A549 (cell line): ENCODE measurements around the gene FGFR1OP2. TPM values are rescaled to one million over a fixed set of nuclear protein-coding genes. Genes with fewer than 3 reads are reported as not detected.

Experiments
- ATAC-seq, 2 experiments: fragments of 200-7000 bp in 1 of 2; fragments of >200 bp in 1 of 2; cut with Nextera tagmentation in 1 of 2; cut with Tn5 transposase in 1 of 2; 3 replicates each; pipeline versions ENCODE4 v1.8.0 to v1.9.1; 2018 to 2020; ENCODE audit warnings: mild to moderate bottlenecking in 1 of 2, moderate library complexity in 1 of 2
- CTCF ChIA-PET: fragments of 300-600 bp; sonication (Branson Sonifier 250); formaldehyde crosslinking; extraction: SDS; loops from one replicate; lab custom pipeline; 2021; ENCODE audit warnings: antibody characterized with exemption, inconsistent platforms; lab: Yijun Ruan, JAX
- POLR2A ChIA-PET: fragments of 350-600 bp; formaldehyde crosslinking; extraction: SDS; loops from one replicate; lab custom pipeline; 2021; ENCODE audit warnings: antibody characterized with exemption, inconsistent platforms; lab: Yijun Ruan, JAX
- DNase-seq, 2 experiments: peaks; one replicate each; pipeline versions ENCODE4 v3.0.0 to v3.0.0-alpha.2; 2011 to 2016; ENCODE audit warnings: low read depth in 1 of 2, low spot score in 1 of 2
- FAIRE-seq: peaks from 2 replicates; lab custom pipeline; 2011; peaks lifted over from hg19 to GRCh38; lab: Jason Lieb, UNC
- H3K27ac ChIP-seq, 2 experiments: fragments of >200 bp; sonication (Bioruptor Twin); formaldehyde crosslinking; 3 replicates each; pipeline ENCODE4 v1.5.1; 2016 to 2017
- H3K4me1 ChIP-seq: fragments of >200 bp; sonication (Bioruptor Twin); formaldehyde crosslinking; 3 replicates; pipeline ENCODE4 v1.6.1; 2016
- H3K4me2 ChIP-seq: fragments of >200 bp; sonication (Bioruptor Twin); formaldehyde crosslinking; 3 replicates; pipeline ENCODE4 v1.6.1; 2016
- H3K4me3 ChIP-seq: fragments of >200 bp; sonication (Bioruptor Twin); formaldehyde crosslinking; 3 replicates; pipeline ENCODE4 v1.5.1; 2016
- H3K9me3 ChIP-seq: fragments of >200 bp; sonication (Bioruptor Twin); formaldehyde crosslinking; 3 replicates; pipeline ENCODE4 v1.6.1; 2016
- BHLHE40 ChIP-seq: IDR thresholded peaks from 2 replicates; pipeline ENCODE4 v1.6.1; 2012; ENCODE audit warnings: low read depth, low read length, inconsistent platforms
- CBX8 ChIP-seq: fragments of 200-600 bp; sonication (generic); IDR thresholded peaks from 2 replicates; pipeline ENCODE4 v1.6.1; 2016
- CHD2 ChIP-seq: fragments of 150-350 bp; IDR thresholded peaks from 2 replicates; pipeline ENCODE4 v1.6.1; 2014; ENCODE audit warnings: low read length; ENCODE audit not compliant: partially characterized antibody
- EHMT2 ChIP-seq: fragments of 200-600 bp; sonication (generic); IDR thresholded peaks from 2 replicates; pipeline ENCODE4 v1.6.1; 2016; ENCODE audit warnings: antibody characterized with exemption, low read depth, mild to moderate bottlenecking, moderate library complexity
- EP300 ChIP-seq, 2 experiments: fragments of >200 bp; sonication (Bioruptor Twin); formaldehyde crosslinking; IDR thresholded peaks; 2 replicates in 1 of 2; 3 replicates in 1 of 2; pipeline ENCODE4 v1.6.1; 2016 to 2017
- ESRRA ChIP-seq: fragments of 150-350 bp; IDR thresholded peaks from 2 replicates; pipeline ENCODE4 v1.6.1; 2014; ENCODE audit warnings: mild to moderate bottlenecking, low read length, borderline replicate concordance
- FOSB ChIP-seq: fragments of 250-450 bp; sonication (Bioruptor Pico); IDR thresholded peaks from 2 replicates; pipeline ENCODE4 v1.5.0; 2020; ENCODE audit warnings: mild to moderate bottlenecking, moderate library complexity
- FOSL2 ChIP-seq, 2 experiments: fragments of 450-650 bp in 1 of 2; fragments of >200 bp in 1 of 2; sonication (Bioruptor Twin) in 1 of 2; formaldehyde crosslinking; IDR thresholded peaks; 2 replicates each; pipeline versions ENCODE4 v1.5.0 to v1.6.1; 2016 to 2020; ENCODE audit warnings: mild to moderate bottlenecking in 1 of 2, moderate library complexity in 1 of 2
- HDAC2 ChIP-seq: fragments of 200-600 bp; sonication (generic); IDR thresholded peaks from 2 replicates; pipeline ENCODE4 v1.6.1; 2016
- HOXB13 ChIP-seq: fragments of 250-450 bp; sonication (Bioruptor Pico); IDR thresholded peaks from 2 replicates; pipeline ENCODE4 v1.5.0; 2020; ENCODE audit warnings: low read depth, mild to moderate bottlenecking, moderate library complexity
- HOXB5 ChIP-seq: fragments of 250-450 bp; sonication (Bioruptor Pico); IDR thresholded peaks from 2 replicates; pipeline ENCODE4 v1.5.0; 2020; ENCODE audit warnings: mild to moderate bottlenecking, moderate library complexity
- JUN ChIP-seq, 2 experiments: fragments of >200 bp; sonication (Bioruptor Twin); formaldehyde crosslinking; IDR thresholded peaks; 2 replicates in 1 of 2; 3 replicates in 1 of 2; pipeline ENCODE4 v1.6.1; 2016 to 2017
- JUNB ChIP-seq: fragments of >200 bp; sonication (Bioruptor Twin); formaldehyde crosslinking; IDR thresholded peaks from 2 replicates; pipeline ENCODE4 v1.6.1; 2016
- KDM1A ChIP-seq: fragments of 200-600 bp; sonication (generic); IDR thresholded peaks from 2 replicates; pipeline ENCODE4 v1.6.1; 2016; ENCODE audit warnings: low read depth, mild to moderate bottlenecking
- MYC ChIP-seq: IDR thresholded peaks from 2 replicates; pipeline ENCODE4 v1.6.1; 2012; ENCODE audit warnings: mild to moderate bottlenecking, inconsistent platforms, low read length, improper control_type of control experiment, borderline replicate concordance
- NPAS2 ChIP-seq: fragments of 250-450 bp; sonication (Bioruptor Pico); IDR thresholded peaks from 2 replicates; pipeline ENCODE4 v1.8.0; 2022; ENCODE audit warnings: mild to moderate bottlenecking, moderate library complexity, borderline replicate concordance
- NR3C1 ChIP-seq: fragments of >200 bp; sonication (Bioruptor Twin); formaldehyde crosslinking; IDR thresholded peaks from 3 replicates; pipeline ENCODE4 v1.6.1; 2017
- POLR2AphosphoS2 ChIP-seq: conservative IDR thresholded peaks from 2 replicates; pipeline ENCODE4 v1.6.1; 2012; ENCODE audit warnings: low read length, improper control_type of control experiment, inconsistent platforms
- RCOR1 ChIP-seq: fragments of 150-350 bp; IDR thresholded peaks from 2 replicates; pipeline ENCODE4 v1.6.1; 2014; ENCODE audit warnings: antibody characterized with exemption, low read length, low read depth
- RFX5 ChIP-seq: fragments of 450-650 bp; IDR thresholded peaks from 2 replicates; pipeline ENCODE4 v1.7.1; 2014; ENCODE audit warnings: antibody characterized with exemption, mild to moderate bottlenecking, moderate library complexity
- RNF2 ChIP-seq: fragments of 200-600 bp; sonication (generic); IDR thresholded peaks from 2 replicates; pipeline ENCODE4 v1.6.1; 2016; ENCODE audit warnings: low read depth, mild to moderate bottlenecking, antibody characterized with exemption, moderate library complexity, borderline replicate concordance
- ZC3H11A ChIP-seq: fragments of 450-650 bp; IDR thresholded peaks from 2 replicates; pipeline ENCODE4 v1.6.1; 2014; ENCODE audit warnings: antibody characterized with exemption, mild to moderate bottlenecking
- ZFP36 ChIP-seq: fragments of 450-650 bp; IDR thresholded peaks from 2 replicates; pipeline ENCODE4 v1.6.1; 2014; ENCODE audit warnings: borderline replicate concordance; ENCODE audit not compliant: partially characterized antibody
- WGBS: methylation state at CpG from one replicate; pipeline ENCODE4 v1.1.6; 2017; ENCODE audit errors: missing lambda C conversion rate; 5-methylcytosine and 5-hydroxymethylcytosine counted together
- polyA plus RNA-seq, 4 experiments: library from polyadenylated mRNA; depleted of rRNA in 3 of 4; stranded (reverse); fragments of >200 nt; fragmentation: RNase III in 1 of 4; extraction: RNeasy Plus Mini Kit Qiagen cat#74134 plus additional on column Dnase treatment in 1 of 4; gene quantifications; 2 replicates in 3 of 4; 3 replicates in 1 of 4; pipeline ENCODE4 v1.2.3, GENCODE V29; 2011 to 2017
- TF ChIP-seq, protein P1 (sequence below): fragments of >200 bp; sonication (Bioruptor Twin); formaldehyde crosslinking; IDR thresholded peaks from 3 replicates; pipeline ENCODE4 v1.5.1; 2016
- TF ChIP-seq, protein P2 (sequence below): fragments of 250-450 bp; sonication (Bioruptor Pico); IDR thresholded peaks from 2 replicates; pipeline ENCODE4 v1.5.0; 2021; ENCODE audit warnings: mild to moderate bottlenecking, moderate library complexity, borderline replicate concordance
- TF ChIP-seq, protein P3 (sequence below): fragments of 450-650 bp; IDR thresholded peaks from 2 replicates; pipeline ENCODE4 v1.6.1; 2014; ENCODE audit warnings: antibody characterized with exemption
- TF ChIP-seq, protein P4 (sequence below): IDR thresholded peaks from 2 replicates; pipeline ENCODE4 v1.6.1; 2012; ENCODE audit warnings: low read depth, borderline replicate concordance
- TF ChIP-seq, protein P5 (sequence below): fragments of 150-350 bp; IDR thresholded peaks from 2 replicates; pipeline ENCODE4 v1.6.1; 2014; ENCODE audit warnings: low read depth, mild to moderate bottlenecking, low read length

FGFR1OP2 gene
- polyA plus RNA-seq, 2 of the 4 experiments (the other 2 are of a cell fraction), result 36.3 to 51.1 TPM

DNA sequence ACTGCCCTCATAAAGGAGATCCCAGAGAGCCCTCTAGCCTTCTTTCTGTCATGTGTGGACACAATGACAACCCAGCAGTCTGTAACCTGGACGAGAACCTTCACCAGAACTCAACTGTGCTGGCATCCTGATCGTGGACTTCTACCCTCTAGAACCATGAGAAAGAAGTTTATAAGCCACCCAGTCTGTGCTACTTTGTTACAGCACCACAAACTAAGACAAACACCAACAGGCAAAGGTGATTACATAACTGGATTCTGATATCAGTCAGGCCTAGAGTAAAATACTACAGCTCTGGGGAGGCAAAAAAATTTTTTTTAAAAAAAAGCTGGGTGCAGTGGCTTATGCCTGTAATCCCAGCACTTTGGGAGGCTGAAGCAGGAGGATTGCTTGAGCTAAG, 57.4 kb downstream of the FGFR1OP2 start (continued):
- TF ChIP-seq, protein P1, sequence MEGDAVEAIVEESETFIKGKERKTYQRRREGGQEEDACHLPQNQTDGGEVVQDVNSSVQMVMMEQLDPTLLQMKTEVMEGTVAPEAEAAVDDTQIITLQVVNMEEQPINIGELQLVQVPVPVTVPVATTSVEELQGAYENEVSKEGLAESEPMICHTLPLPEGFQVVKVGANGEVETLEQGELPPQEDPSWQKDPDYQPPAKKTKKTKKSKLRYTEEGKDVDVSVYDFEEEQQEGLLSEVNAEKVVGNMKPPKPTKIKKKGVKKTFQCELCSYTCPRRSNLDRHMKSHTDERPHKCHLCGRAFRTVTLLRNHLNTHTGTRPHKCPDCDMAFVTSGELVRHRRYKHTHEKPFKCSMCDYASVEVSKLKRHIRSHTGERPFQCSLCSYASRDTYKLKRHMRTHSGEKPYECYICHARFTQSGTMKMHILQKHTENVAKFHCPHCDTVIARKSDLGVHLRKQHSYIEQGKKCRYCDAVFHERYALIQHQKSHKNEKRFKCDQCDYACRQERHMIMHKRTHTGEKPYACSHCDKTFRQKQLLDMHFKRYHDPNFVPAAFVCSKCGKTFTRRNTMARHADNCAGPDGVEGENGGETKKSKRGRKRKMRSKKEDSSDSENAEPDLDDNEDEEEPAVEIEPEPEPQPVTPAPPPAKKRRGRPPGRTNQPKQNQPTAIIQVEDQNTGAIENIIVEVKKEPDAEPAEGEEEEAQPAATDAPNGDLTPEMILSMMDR, result no peak
- TF ChIP-seq EP300 (IDR thresholded peaks at IDR 0.05) (no peak), EHMT2 (no peak), JUNB (no peak), MYC (no peak), FOSB (CRISPR knock-in tag) (no peak), HOXB5 (CRISPR knock-in tag) (no peak), CHD2 (no peak), BHLHE40 (no peak)
- TF ChIP-seq, all 56 proteins: peak for 0

DNA sequence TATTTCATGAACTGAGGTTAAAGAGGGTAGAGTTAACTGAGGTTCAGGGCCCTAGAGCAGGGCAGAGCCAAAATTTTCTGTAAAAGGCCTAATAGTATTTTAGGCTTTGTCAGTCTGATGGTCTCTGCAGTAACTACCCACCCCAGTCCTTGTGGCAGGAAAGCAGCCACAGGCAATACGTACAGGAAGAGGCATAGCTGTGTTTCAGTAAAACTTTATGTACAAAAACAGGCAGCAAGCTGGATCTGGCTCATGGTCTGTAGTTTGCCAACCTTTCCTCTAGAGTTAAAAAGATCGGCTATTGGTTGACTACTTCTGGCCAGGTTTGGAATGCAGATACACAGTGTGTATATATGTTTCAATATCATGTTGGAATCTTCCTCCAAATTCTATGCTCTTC, 58.7 kb downstream of the FGFR1OP2 start:
- ATAC-seq (no peak), DNase-seq (no peak), FAIRE-seq (no peak)
- Histone ChIP-seq H3K4me3 (no peak overlapping the region), H3K27ac (no peak overlapping the region), H3K4me1 (peaks cover 3% of the 10 kb centered on the region; the same call in 1 of the 3 replicates), H3K4me2 (no peak overlapping the region), H3K9me3 (no peaks in the 10 kb centered on the region)
- CTCF ChIA-PET, result interaction anchor here (0.6 to 3.6 kb wide), 3 partner anchors 17 to 309 kb away, joined by 3 to 11 read pairs (median 9); partner anchors contain the start of gene TM7SF3
- 97% methylated on average over 2 of the region's 2 CpGs for WGBS
- TF ChIP-seq NPAS2 (CRISPR knock-in tag) (no peak), HDAC2 (no peak), MYC (no peak), HOXB13 (CRISPR knock-in tag) (no peak), ZFP36 (no peak), JUN (IDR thresholded peaks at IDR 0.05) (no peak), ZC3H11A (no peak), FOSL2 (IDR thresholded peaks at IDR 0.05) (no peak), FOSL2 (CRISPR knock-in tag; IDR thresholded peaks at IDR 0.05) (no peak), RCOR1 (no peak)
- TF ChIP-seq, protein P2, sequence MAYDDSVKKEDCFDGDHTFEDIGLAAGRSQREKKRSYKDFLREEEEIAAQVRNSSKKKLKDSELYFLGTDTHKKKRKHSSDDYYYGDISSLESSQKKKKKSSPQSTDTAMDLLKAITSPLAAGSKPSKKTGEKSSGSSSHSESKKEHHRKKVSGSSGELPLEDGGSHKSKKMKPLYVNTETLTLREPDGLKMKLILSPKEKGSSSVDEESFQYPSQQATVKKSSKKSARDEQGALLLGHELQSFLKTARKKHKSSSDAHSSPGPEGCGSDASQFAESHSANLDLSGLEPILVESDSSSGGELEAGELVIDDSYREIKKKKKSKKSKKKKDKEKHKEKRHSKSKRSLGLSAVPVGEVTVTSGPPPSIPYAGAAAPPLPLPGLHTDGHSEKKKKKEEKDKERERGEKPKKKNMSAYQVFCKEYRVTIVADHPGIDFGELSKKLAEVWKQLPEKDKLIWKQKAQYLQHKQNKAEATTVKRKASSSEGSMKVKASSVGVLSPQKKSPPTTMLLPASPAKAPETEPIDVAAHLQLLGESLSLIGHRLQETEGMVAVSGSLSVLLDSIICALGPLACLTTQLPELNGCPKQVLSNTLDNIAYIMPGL (CRISPR knock-in tag), result no peak
- TF ChIP-seq, protein P3, sequence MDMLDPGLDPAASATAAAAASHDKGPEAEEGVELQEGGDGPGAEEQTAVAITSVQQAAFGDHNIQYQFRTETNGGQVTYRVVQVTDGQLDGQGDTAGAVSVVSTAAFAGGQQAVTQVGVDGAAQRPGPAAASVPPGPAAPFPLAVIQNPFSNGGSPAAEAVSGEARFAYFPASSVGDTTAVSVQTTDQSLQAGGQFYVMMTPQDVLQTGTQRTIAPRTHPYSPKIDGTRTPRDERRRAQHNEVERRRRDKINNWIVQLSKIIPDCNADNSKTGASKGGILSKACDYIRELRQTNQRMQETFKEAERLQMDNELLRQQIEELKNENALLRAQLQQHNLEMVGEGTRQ, result no peak
- POLR2A ChIA-PET, result no interaction called here

DNA sequence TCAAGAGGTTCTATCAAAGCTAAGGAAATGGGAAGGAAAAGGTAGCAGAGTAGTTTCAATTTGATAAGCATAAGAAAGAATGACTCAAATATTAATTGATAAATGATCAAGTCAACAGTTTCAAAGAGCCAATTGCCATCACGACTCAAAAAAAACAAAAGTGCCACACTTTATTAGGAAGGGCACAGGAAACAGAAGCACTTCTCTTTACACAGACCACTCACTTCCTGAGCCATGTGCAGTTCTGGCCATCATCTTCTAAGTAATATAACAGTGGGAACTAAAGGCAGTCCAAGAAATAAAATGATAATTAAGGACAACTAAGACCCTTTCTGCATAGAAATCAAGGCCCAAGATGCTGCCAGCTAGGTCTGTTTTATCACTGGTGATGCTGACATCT, 62.7 kb downstream of the FGFR1OP2 start:
- CTCF ChIA-PET, result interaction anchor here (1.1 to 2.3 kb wide), 3 partner anchors 9 to 14 kb away, joined by 3 to 9 read pairs (median 7); partner anchors contain the start of gene TM7SF3
- no peak for TF ChIP-seq ZC3H11A
- TF ChIP-seq MYC, result no peak
- TF ChIP-seq CBX8, result no peak
- TF ChIP-seq, protein P1, result no peak
- no peak for TF ChIP-seq NR3C1
- TF ChIP-seq KDM1A, result no peak
- TF ChIP-seq RFX5, result no peak
- TF ChIP-seq HOXB5 (CRISPR knock-in tag), result no peak
- no peak for TF ChIP-seq ESRRA
- TF ChIP-seq POLR2AphosphoS2, result no peak
- TF ChIP-seq RNF2, result no peak
- TF ChIP-seq, protein P4, sequence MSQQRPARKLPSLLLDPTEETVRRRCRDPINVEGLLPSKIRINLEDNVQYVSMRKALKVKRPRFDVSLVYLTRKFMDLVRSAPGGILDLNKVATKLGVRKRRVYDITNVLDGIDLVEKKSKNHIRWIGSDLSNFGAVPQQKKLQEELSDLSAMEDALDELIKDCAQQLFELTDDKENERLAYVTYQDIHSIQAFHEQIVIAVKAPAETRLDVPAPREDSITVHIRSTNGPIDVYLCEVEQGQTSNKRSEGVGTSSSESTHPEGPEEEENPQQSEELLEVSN, result no peak
- TF ChIP-seq, protein P5, sequence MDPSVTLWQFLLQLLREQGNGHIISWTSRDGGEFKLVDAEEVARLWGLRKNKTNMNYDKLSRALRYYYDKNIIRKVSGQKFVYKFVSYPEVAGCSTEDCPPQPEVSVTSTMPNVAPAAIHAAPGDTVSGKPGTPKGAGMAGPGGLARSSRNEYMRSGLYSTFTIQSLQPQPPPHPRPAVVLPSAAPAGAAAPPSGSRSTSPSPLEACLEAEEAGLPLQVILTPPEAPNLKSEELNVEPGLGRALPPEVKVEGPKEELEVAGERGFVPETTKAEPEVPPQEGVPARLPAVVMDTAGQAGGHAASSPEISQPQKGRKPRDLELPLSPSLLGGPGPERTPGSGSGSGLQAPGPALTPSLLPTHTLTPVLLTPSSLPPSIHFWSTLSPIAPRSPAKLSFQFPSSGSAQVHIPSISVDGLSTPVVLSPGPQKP, result no peak

More for the DNA sequence above, 62.7 kb downstream of the FGFR1OP2 start:
- Histone ChIP-seq H3K9me3 (no peaks in the 10 kb centered on the region), H3K4me3 (no peak overlapping the region), H3K27ac (no peak overlapping the region), H3K4me2 (no peak overlapping the region), H3K4me1 (peaks cover 13% of the 10 kb centered on the region; the same call in 2 of the 3 replicates)
- 93% methylated on average over 1 of the region's 1 CpG for WGBS
- POLR2A ChIA-PET, result no interaction called here
- FAIRE-seq, result no peak
- no peak for DNase-seq
- ATAC-seq, result no peak
